Suprapubic skin (tissue), 4 donors: ENCODE data around the gene NENF. TPM values are rescaled to one million over a fixed set of nuclear protein-coding genes. Genes with fewer than 3 reads are reported as not detected.

Experiments used
- DNase-seq, 2 donors: peaks; one replicate each; pipeline ENCODE4 v3.0.0-alpha.2; 2019; ENCODE audit warnings: low spot score in 2 of 2
- H3K27ac ChIP-seq: fragments of 200-600 bp; sonication (generic); one replicate; pipeline ENCODE4 v1.5.1; 2019
- H3K27me3 ChIP-seq: fragments of 200-600 bp; sonication (generic); one replicate; pipeline ENCODE4 v1.5.1; 2019
- H3K36me3 ChIP-seq: fragments of 200-600 bp; sonication (generic); one replicate; pipeline ENCODE4 v1.5.1; 2019
- H3K4me1 ChIP-seq: fragments of 200-600 bp; sonication (generic); one replicate; pipeline ENCODE4 v1.5.1; 2019
- H3K4me3 ChIP-seq: fragments of 200-600 bp; sonication (generic); one replicate; pipeline ENCODE4 v1.5.1; 2019; ENCODE audit warnings: mild to moderate bottlenecking
- H3K9me3 ChIP-seq: fragments of 200-600 bp; sonication (generic); one replicate; pipeline ENCODE4 v1.5.1; 2019
- CTCF ChIP-seq, 2 donors: fragments of 200-600 bp in 1 of 2; fragments of 450-650 bp in 1 of 2; sonication (generic) in 1 of 2; IDR thresholded peaks; one replicate each; pipeline ENCODE4 v1.5.1; 2016 to 2019; ENCODE audit warnings: antibody characterized with exemption in 2 of 2, mild to moderate bottlenecking in 1 of 2, moderate library complexity in 1 of 2
- EP300 ChIP-seq: sonication (generic); formaldehyde crosslinking; IDR thresholded peaks from one replicate; pipeline ENCODE4 v1.6.1; 2017; ENCODE audit warnings: antibody characterized with exemption
- POLR2A ChIP-seq, 2 donors: fragments of 450-650 bp; IDR thresholded peaks; one replicate each; pipeline ENCODE4 v1.6.1; 2017; ENCODE audit warnings: antibody characterized with exemption in 2 of 2, mild to moderate bottlenecking in 2 of 2, moderate library complexity in 2 of 2
- POLR2AphosphoS5 ChIP-seq, 3 donors: sonication (generic); formaldehyde crosslinking; IDR thresholded peaks; one replicate each; pipeline ENCODE4 v1.6.1; 2017; ENCODE audit warnings: antibody characterized with exemption in 3 of 3
- WGBS: methylation state at CpG from one replicate; pipeline ENCODE4 v1.1.5; 2018; 5-methylcytosine and 5-hydroxymethylcytosine counted together
- total RNA-seq, 4 donors: library from RNA; depleted of rRNA; stranded (reverse); fragments of >200 nt; gene quantifications; one replicate each; pipeline ENCODE4 v1.1.0, GENCODE V29; 2016

NENF gene
- total RNA-seq, 4 donors from 2014 or later = 60.6 to 104 (median 87.4) TPM

GRCh38 chr1:212397171-212397570, 35.5 kb upstream of the NENF start:
- Histone ChIP-seq H3K4me1 (no peaks in the 10 kb centered on the region), H3K27me3 (no peaks in the 10 kb centered on the region), H3K27ac (no peak overlapping the region), H3K36me3 (no peaks in the 10 kb centered on the region), H3K4me3 (no peak overlapping the region), H3K9me3 (peaks cover 6% of the 10 kb centered on the region)
- DNase-seq = no peak
- TF ChIP-seq POLR2A (IDR thresholded peaks at IDR 0.05) (no peak), EP300 (no peak), CTCF (IDR thresholded peaks at IDR 0.05) (no peak), POLR2AphosphoS5 (IDR thresholded peaks at IDR 0.05) (no peak)
- 92% methylated on average over 1 of the region's 1 CpG for WGBS

- Histone ChIP-seq H3K27me3 (no peaks in the 10 kb centered on the region), H3K4me3 (no peak overlapping the region), H3K27ac (no peak overlapping the region), H3K9me3 (peaks cover 6% of the 10 kb centered on the region), H3K36me3 (peaks cover 3% of the 10 kb centered on the region), H3K4me1 (no peaks in the 10 kb centered on the region)
- DNase-seq = no peak
- WGBS = 95% methylated on average over 4 of the region's 4 CpGs
- TF ChIP-seq POLR2AphosphoS5 (IDR thresholded peaks at IDR 0.05) = no peak
- no peak for TF ChIP-seq EP300
- no peak for TF ChIP-seq POLR2A (IDR thresholded peaks at IDR 0.05)
- TF ChIP-seq CTCF (IDR thresholded peaks at IDR 0.05) = no peak
Measured at GRCh38 chr1:212401042-212401441, 31.7 kb upstream of the NENF start.

- H3K4me3 ChIP-seq = no peak overlapping the region
- DNase-seq = no peak
- TF ChIP-seq EP300 (no peak), POLR2A (IDR thresholded peaks at IDR 0.05) (no peak), POLR2AphosphoS5 (IDR thresholded peaks at IDR 0.05) (no peak), CTCF (IDR thresholded peaks at IDR 0.05) (no peak)
- H3K27me3 ChIP-seq = no peaks in the 10 kb centered on the region
- WGBS = 64% methylated on average over 7 of the region's 7 CpGs
- H3K36me3 ChIP-seq = peaks cover 7% of the 10 kb centered on the region
- H3K27ac ChIP-seq = no peak overlapping the region
- no peaks in the 10 kb centered on the region for H3K4me1 ChIP-seq
- H3K9me3 ChIP-seq = no peaks in the 10 kb centered on the region
Measured at GRCh38 chr1:212401838-212402582, 30.7 kb upstream of the NENF start.

GRCh38 chr1:212402666-212403321, 29.9 kb upstream of the NENF start:
- Histone ChIP-seq H3K9me3 (no peaks in the 10 kb centered on the region), H3K4me1 (no peaks in the 10 kb centered on the region), H3K27ac (no peak overlapping the region), H3K4me3 (no peak overlapping the region), H3K27me3 (no peaks in the 10 kb centered on the region), H3K36me3 (peaks cover 8% of the 10 kb centered on the region)
- WGBS = 72% methylated on average over 7 of the region's 7 CpGs
- no peak for TF ChIP-seq POLR2AphosphoS5 (IDR thresholded peaks at IDR 0.05)
- TF ChIP-seq EP300 = no peak
- TF ChIP-seq CTCF (IDR thresholded peaks at IDR 0.05) = no peak
- no peak for TF ChIP-seq POLR2A (IDR thresholded peaks at IDR 0.05)
- DNase-seq = no peak

GRCh38 chr1:212410231-212410820, 22.4 kb upstream of the NENF start:
- Histone ChIP-seq H3K27me3 (no peaks in the 10 kb centered on the region), H3K4me1 (peaks cover 16% of the 10 kb centered on the region), H3K4me3 (no peak overlapping the region), H3K36me3 (peaks cover 27% of the 10 kb centered on the region), H3K27ac (no peak overlapping the region), H3K9me3 (no peaks in the 10 kb centered on the region)
- no peak for DNase-seq
- TF ChIP-seq CTCF (IDR thresholded peaks at IDR 0.05) (no peak), EP300 (no peak), POLR2AphosphoS5 (IDR thresholded peaks at IDR 0.05) (no peak), POLR2A (IDR thresholded peaks at IDR 0.05) (no peak)
- WGBS = 96% methylated on average over 6 of the region's 8 CpGs
